Left lung (tissue), 10 donors: ENCODE results near the gene NFE2L3. TPM values are rescaled to one million over a fixed set of nuclear protein-coding genes. Genes with fewer than 3 reads are reported as not detected.

Source experiments
- ATAC-seq: fragments of 200-7000 bp; cut with Tn5 transposase; one replicate; pipeline ENCODE4 v1.9.1; 2020; ENCODE audit warnings: moderate library complexity
- DNase-seq, 4 donors: peaks; one replicate each; pipeline ENCODE4 v3.0.0-alpha.2; 2013 to 2020
- H3K27ac ChIP-seq, 2 donors: fragments of 200-600 bp; sonication (generic) in 1 of 2; one replicate each; pipeline versions ENCODE4 v1.5.0 to v1.8.0; 2020 to 2021
- H3K27me3 ChIP-seq, 2 donors: fragments of 200-600 bp; sonication (generic) in 1 of 2; one replicate each; pipeline versions ENCODE4 v1.5.0 to v1.8.0; 2020 to 2021
- H3K36me3 ChIP-seq, 2 donors: fragments of 200-600 bp; sonication (generic) in 1 of 2; one replicate each; pipeline versions ENCODE4 v1.5.0 to v1.8.0; 2020 to 2021
- H3K4me1 ChIP-seq, 2 donors: fragments of 200-600 bp; one replicate each; pipeline ENCODE4 v1.8.0; 2021
- H3K4me3 ChIP-seq, 2 donors: fragments of 200-600 bp; sonication (generic) in 1 of 2; one replicate each; pipeline versions ENCODE4 v1.5.0 to v1.8.0; 2020 to 2021; ENCODE audit warnings: mild to moderate bottlenecking in 1 of 2
- H3K9me3 ChIP-seq, 2 donors: fragments of 200-600 bp; sonication (generic) in 1 of 2; one replicate each; pipeline versions ENCODE4 v1.5.0 to v1.8.0; 2020 to 2021
- intact Hi-C, 2 donors: fragments of 100-400 bp; cut with DNase I; formaldehyde crosslinking; loops; one replicate each; pipeline versions ENCODE4 v1.11.2 to v1.14.2; 2022
- polyA plus RNA-seq, 6 donors: library from polyadenylated mRNA; unstranded; fragments of 120-200 nt; gene quantifications; one replicate each; pipeline ENCODE4 v1.2.1, GENCODE V29; 2013; ENCODE audit not compliant: insufficient read length in 6 of 6
- total RNA-seq, 2 donors: library from RNA; stranded (reverse); fragmentation: NEBNext Ultra II Directional; extraction: Animal tissue kit (Norgen Biotek cat#: 25700); gene quantifications; one replicate each; pipeline ENCODE4 v1.2.1, GENCODE V29; 2021
- TF ChIP-seq, protein P1 (sequence below), 2 donors: fragments of 200-600 bp; sonication (generic) in 1 of 2; IDR thresholded peaks; one replicate each; pipeline versions ENCODE4 v1.5.0 to v1.8.0; 2021; ENCODE audit warnings: antibody characterized with exemption in 2 of 2
- donor health status: DM: no; HTN: yes; CAD: no.
- donor health status: DM: no; HTN: no; CAD: no.

Gene NFE2L3
- total and polyA plus RNA-seq, 8 donors = 4.9 to 20.8 (median 19.1) TPM

GRCh38 chr7:26105931-26106330, 46.1 kb upstream of the NFE2L3 start:
- Histone ChIP-seq H3K4me3 (no peak overlapping the region), H3K27me3 (no peaks in the 10 kb centered on the region), H3K4me1 (peaks cover 0 to 24% of the 10 kb centered on the region in 2 donors), H3K9me3 (no peaks in the 10 kb centered on the region), H3K36me3 (no peaks in the 10 kb centered on the region), H3K27ac (no peak overlapping the region)
- no peak for ATAC-seq
- intact Hi-C loops = no loop called here
- TF ChIP-seq, protein P1, sequence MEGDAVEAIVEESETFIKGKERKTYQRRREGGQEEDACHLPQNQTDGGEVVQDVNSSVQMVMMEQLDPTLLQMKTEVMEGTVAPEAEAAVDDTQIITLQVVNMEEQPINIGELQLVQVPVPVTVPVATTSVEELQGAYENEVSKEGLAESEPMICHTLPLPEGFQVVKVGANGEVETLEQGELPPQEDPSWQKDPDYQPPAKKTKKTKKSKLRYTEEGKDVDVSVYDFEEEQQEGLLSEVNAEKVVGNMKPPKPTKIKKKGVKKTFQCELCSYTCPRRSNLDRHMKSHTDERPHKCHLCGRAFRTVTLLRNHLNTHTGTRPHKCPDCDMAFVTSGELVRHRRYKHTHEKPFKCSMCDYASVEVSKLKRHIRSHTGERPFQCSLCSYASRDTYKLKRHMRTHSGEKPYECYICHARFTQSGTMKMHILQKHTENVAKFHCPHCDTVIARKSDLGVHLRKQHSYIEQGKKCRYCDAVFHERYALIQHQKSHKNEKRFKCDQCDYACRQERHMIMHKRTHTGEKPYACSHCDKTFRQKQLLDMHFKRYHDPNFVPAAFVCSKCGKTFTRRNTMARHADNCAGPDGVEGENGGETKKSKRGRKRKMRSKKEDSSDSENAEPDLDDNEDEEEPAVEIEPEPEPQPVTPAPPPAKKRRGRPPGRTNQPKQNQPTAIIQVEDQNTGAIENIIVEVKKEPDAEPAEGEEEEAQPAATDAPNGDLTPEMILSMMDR (IDR thresholded peaks at IDR 0.05) = no peak
- no peak for DNase-seq

DNA sequence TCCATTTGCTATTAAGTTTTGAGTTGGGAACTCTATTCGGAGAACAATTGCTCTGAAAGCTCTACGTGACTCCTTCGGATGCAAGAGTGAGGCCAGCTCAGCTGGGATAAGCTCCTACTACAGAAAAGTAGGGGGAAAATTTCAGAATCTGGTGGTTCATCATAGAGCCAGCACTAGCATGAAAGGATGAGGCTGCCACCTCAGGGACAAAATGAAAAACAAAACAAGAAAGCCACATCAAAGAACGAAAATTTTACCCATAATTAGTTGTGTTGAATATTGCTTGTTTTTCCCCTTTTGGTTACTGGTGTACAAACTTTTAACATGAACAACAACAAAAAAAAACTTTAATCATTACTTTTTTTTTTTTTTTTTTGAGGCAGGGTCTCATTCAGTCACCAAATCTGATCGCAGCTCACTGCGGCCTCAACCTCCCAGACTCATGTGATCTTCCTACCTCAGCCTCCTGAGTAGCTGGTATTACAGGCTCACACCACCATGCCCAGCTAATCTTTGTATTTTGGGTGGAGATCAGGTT, 39.7 kb upstream of the NFE2L3 start:
- TF ChIP-seq, protein P1 (IDR thresholded peaks at IDR 0.05) = no peak
- DNase-seq = no peak
- intact Hi-C loops = no loop called here
- no peak overlapping the region for H3K27ac ChIP-seq
- H3K36me3 ChIP-seq = no peaks in the 10 kb centered on the region
- no peaks in the 10 kb centered on the region for H3K4me1 ChIP-seq
- no peaks in the 10 kb centered on the region for H3K9me3 ChIP-seq
- ATAC-seq = no peak
- no peaks in the 10 kb centered on the region for H3K27me3 ChIP-seq
- no peak overlapping the region for H3K4me3 ChIP-seq

DNA sequence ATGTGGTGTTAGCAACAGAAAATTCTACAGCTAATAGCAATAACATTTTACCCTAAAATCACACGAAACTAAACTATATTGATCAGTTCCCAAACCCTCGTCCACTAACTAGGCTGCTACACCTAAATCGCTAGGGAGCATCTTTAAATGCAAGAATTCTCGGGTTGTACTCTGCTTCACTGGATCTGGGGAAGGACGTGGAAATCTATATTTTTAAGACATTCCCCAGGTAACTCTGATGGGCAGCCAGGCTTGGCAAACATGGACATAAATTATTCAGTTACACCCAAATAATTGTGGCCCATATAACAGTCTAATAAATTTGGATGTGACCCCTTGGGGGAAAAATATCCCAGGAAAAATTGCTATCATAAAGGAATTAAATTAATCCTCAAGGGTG, 36.3 kb upstream of the NFE2L3 start:
- intact Hi-C loops = no loop called here
- H3K36me3 ChIP-seq = no peaks in the 10 kb centered on the region
- no peak for DNase-seq
- no peaks in the 10 kb centered on the region for H3K4me1 ChIP-seq
- no peak overlapping the region for H3K27ac ChIP-seq
- H3K4me3 ChIP-seq = no peak overlapping the region
- no peaks in the 10 kb centered on the region for H3K27me3 ChIP-seq
- no peaks in the 10 kb centered on the region for H3K9me3 ChIP-seq
- TF ChIP-seq, protein P1 (IDR thresholded peaks at IDR 0.05) = no peak
- no peak for ATAC-seq

- Histone ChIP-seq H3K27ac (no peak overlapping the region), H3K4me3 (no peak overlapping the region), H3K36me3 (no peaks in the 10 kb centered on the region), H3K9me3 (no peaks in the 10 kb centered on the region), H3K4me1 (no peaks in the 10 kb centered on the region), H3K27me3 (no peaks in the 10 kb centered on the region)
- intact Hi-C loops = no loop called here
- TF ChIP-seq, protein P1 (IDR thresholded peaks at IDR 0.05) = no peak
- DNase-seq (no peak), ATAC-seq (no peak)
Measured at GRCh38 chr7:26117142-26117807, 34.7 kb upstream of the NFE2L3 start.

GRCh38 chr7:26117970-26118369, 34.0 kb upstream of the NFE2L3 start:
- no peaks in the 10 kb centered on the region for H3K36me3 ChIP-seq
- no peak overlapping the region for H3K27ac ChIP-seq
- DNase-seq (no peak), ATAC-seq (no peak)
- intact Hi-C loops = no loop called here
- TF ChIP-seq, protein P1 (IDR thresholded peaks at IDR 0.05) = no peak
- no peaks in the 10 kb centered on the region for H3K27me3 ChIP-seq
- no peaks in the 10 kb centered on the region for H3K9me3 ChIP-seq
- H3K4me1 ChIP-seq = no peaks in the 10 kb centered on the region
- no peak overlapping the region for H3K4me3 ChIP-seq
